NT2/D1 (cell line): Measurements from ENCODE around the gene PRAC2.

ENCODE experiments used
- SUZ12 ChIP-seq: IDR thresholded peaks from 2 replicates; pipeline ENCODE4 v1.6.1; 2011; ENCODE audit not compliant: insufficient read length, insufficient read depth; ENCODE audit errors: extremely low read depth
- YY1 ChIP-seq: IDR thresholded peaks from 2 replicates; pipeline ENCODE4 v1.6.1; 2011; ENCODE audit not compliant: insufficient read length, insufficient read depth
- ZNF274 ChIP-seq: IDR thresholded peaks from 2 replicates; pipeline ENCODE4 v1.6.1; 2011; ENCODE audit warnings: mild to moderate bottlenecking, low read depth, low read length

DNA sequence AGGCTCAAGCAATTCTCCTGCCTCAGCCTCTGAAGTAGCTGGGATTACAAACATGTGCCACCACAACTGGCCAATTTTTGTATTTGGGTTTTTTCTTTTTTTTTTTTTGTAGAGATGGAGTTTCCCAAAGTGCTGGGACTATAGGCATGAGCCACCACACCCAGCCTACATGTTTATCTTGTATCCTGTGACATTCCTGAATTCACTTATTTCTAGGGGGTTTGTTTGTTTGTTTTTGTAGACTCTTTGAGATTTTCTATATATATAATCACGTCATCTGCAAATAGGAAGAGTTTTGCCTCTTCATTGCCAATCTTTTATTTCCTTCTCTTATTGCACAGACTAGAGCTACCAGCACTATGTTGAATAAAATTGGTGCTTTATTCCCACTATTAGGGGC is 29.8 kb upstream of the PRAC2 start:
- TF ChIP-seq ZNF274 (no peak), YY1 (no peak), SUZ12 (no peak)
